Umbilical cord (tissue), 2 donors: Measurements from ENCODE around the gene HPS6. TPM values are rescaled to one million over a fixed set of nuclear protein-coding genes. Genes with fewer than 3 reads are reported as not detected.
"Not testable (repeated sequence)": the region's sequence is repeated elsewhere in the genome, so short reads cannot be mapped to it uniquely, and the experiment has no call there.

Experiments used
- DNase-seq: peaks from one replicate; pipeline ENCODE4 v3.0.0-alpha.2; 2015; ENCODE audit warnings: low spot score
- total RNA-seq: library from RNA; depleted of rRNA; stranded (reverse); fragments of >200 nt; gene quantifications from one replicate; pipeline ENCODE4 v1.2.3, GENCODE V29; 2014; ENCODE audit warnings: low replicate concordance; ENCODE audit not compliant: insufficient read depth

Gene HPS6
- total RNA-seq: 14.9 TPM

GRCh38 chr10:102064868-102065560 lies at the start of gene HPS6:
TSS of gene HPS6 (plus strand) at chr10:102065349. CDS start at chr10:102065475, 126 bp downstream.
- DNase-seq: peak; percentile 97

GRCh38 chr10:102016416-102016815 lies 48.7 kb upstream of the HPS6 start:
- DNase-seq: no peak

- DNase-seq: no peak
Observed at GRCh38 chr10:102017295-102017694, 47.9 kb upstream of the HPS6 start.

GRCh38 chr10:102020938-102021337 lies 44.2 kb upstream of the HPS6 start:
- no peak for DNase-seq

GRCh38 chr10:102024799-102025198 lies 40.4 kb upstream of the HPS6 start:
- DNase-seq: peak; percentile 13

- no peak for DNase-seq
Observed at GRCh38 chr10:102027261-102027660, 37.9 kb upstream of the HPS6 start.

- no peak for DNase-seq
Observed at GRCh38 chr10:102033787-102034186, 31.4 kb upstream of the HPS6 start.

- not testable (repeated sequence) for DNase-seq
Observed at GRCh38 chr10:102035807-102036206, 29.3 kb upstream of the HPS6 start.

GRCh38 chr10:102038410-102038809 lies 26.7 kb upstream of the HPS6 start:
- no peak for DNase-seq

- DNase-seq: peak; percentile 18
Observed at GRCh38 chr10:102040305-102041050, 24.7 kb upstream of the HPS6 start.

GRCh38 chr10:102045292-102045691 lies 19.9 kb upstream of the HPS6 start:
- DNase-seq: no peak

- no peak for DNase-seq
Observed at GRCh38 chr10:102046095-102046494, 19.1 kb upstream of the HPS6 start.

GRCh38 chr10:102054881-102055646 lies 10.1 kb upstream of the HPS6 start:
- not testable (repeated sequence) for DNase-seq

GRCh38 chr10:102055647-102056419 lies 9.3 kb upstream of the HPS6 start, which contains the start of gene ARMH3:
TSS of gene ARMH3 (minus strand) at chr10:102056173. CDS start at chr10:102040114, 16,059 bp downstream.
- DNase-seq: peak; percentile 99

GRCh38 chr10:102059987-102060386 lies 5.2 kb upstream of the HPS6 start:
- no peak for DNase-seq

GRCh38 chr10:102064503-102064867 lies 664 bp upstream of the HPS6 start:
- DNase-seq: peak; percentile 33

- no peak for DNase-seq
Observed at GRCh38 chr10:102065561-102066398, 631 bp downstream of the HPS6 start.

GRCh38 chr10:102066399-102067088 lies 1.4 kb downstream of the HPS6 start:
- DNase-seq: no peak

- no peak for DNase-seq
Observed at GRCh38 chr10:102067091-102067916, 2.2 kb downstream of the HPS6 start.
